ENCODE data around the gene MDFI. TPM values are rescaled to one million over a fixed set of nuclear protein-coding genes. Genes with fewer than 3 reads are reported as not detected.

The MDFI gene
- polyA plus RNA-seq, 2 of the 4 experiments (the other 2 are of a cell fraction): 0.06 to 0.30 TPM

- H3K4me1 ChIP-seq: peaks cover 4% of the 10 kb centered on the region; the same call in 1 of the 3 replicates
- no peak overlapping the region for H3K4me3 ChIP-seq
- ChIA-PET CTCF (interaction anchor here (1.0 to 11.5 kb wide), 5 partner anchors 10 to 323 kb away, joined by 3 to 214 read pairs (median 31); no protein-coding TSS in a partner anchor), POLR2A (no interaction called here)
- 56% methylated on average over 2 of the region's 10 CpGs for WGBS (ENCODE audit: missing lambda C conversion rate)
- ATAC-seq: no peak
- no peak overlapping the region for H3K27ac ChIP-seq
- no peaks in the 10 kb centered on the region for H3K9me3 ChIP-seq
- TF ChIP-seq TFCP2L1 (CRISPR knock-in tag; IDR thresholded peaks at IDR 0.05) (no peak), BHLHE40 (IDR thresholded peaks at IDR 0.05; ENCODE audit: low read depth, low read length) (no peak), EHMT2 (IDR thresholded peaks at IDR 0.05; ENCODE audit: low read depth) (no peak), HDAC2 (IDR thresholded peaks at IDR 0.05) (no peak), CHD4 (IDR thresholded peaks at IDR 0.05; ENCODE audit: borderline replicate concordance) (no peak)
- H3K4me2 ChIP-seq: no peak overlapping the region
- DNase-seq (ENCODE audit: low read depth in 1 of 2, low spot score in 1 of 2): no peak
- no peak for FAIRE-seq
These were observed 55.3 kb downstream of the MDFI start for GRCh38 chr6:41693281-41694240.

DNA sequence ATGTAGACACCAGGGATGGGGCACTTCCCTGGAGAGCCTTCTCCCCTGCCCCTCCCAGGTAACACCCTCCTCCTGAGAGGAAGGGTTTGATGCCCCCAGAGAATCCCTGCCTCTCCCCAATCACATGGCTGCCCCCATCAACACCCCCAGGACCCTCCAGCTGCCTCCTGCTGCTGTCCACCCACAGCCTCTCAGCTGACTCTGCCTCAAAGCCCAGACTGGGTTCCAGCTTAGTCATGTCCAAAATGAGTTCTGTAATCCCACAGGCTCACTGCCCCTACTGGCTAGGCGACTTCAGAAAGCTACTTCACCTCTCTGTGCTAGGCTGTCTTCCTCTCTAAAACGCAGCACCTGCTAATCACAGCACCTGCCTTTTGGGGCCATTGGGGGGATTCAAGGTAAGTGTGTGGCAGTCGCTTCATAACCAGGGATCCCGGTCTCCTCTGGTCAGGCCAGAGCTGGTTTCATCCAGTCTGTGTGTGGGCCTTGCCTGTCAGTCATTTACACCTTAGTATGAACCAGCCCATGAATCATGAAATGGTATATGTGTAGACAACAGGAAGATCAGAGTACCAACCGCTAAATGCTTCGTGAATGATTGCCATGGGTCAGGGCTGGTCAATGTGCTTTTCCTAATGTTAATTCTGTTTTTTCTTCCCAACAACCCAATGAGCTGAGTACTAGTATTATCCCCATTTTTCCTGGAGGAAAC is 56.7 kb downstream of the MDFI start:
- POLR2A ChIA-PET: no interaction called here
- Histone ChIP-seq H3K4me2 (no peak overlapping the region), H3K27ac (no peak overlapping the region), H3K4me1 (no peaks in the 10 kb centered on the region), H3K9me3 (no peaks in the 10 kb centered on the region), H3K4me3 (no peak overlapping the region)
- no peak for FAIRE-seq
- CTCF ChIA-PET: interaction anchor here (0.8 to 4.9 kb wide), 5 partner anchors 11 to 327 kb away, joined by 3 to 32 read pairs (median 5); no protein-coding TSS in a partner anchor
- ATAC-seq: peak; percentile 33 to 46; a peak in 2 of 6 replicates
- 65% methylated on average over 6 of the region's 6 CpGs for WGBS (ENCODE audit: missing lambda C conversion rate)
- DNase-seq (ENCODE audit: low read depth in 1 of 2, low spot score in 1 of 2): no peak
- TF ChIP-seq HOXA7 (CRISPR knock-in tag; IDR thresholded peaks at IDR 0.05): no peak
- no peak for TF ChIP-seq JUN (IDR thresholded peaks at IDR 0.05)
- no peak for TF ChIP-seq RNF2 (IDR thresholded peaks at IDR 0.05; ENCODE audit: borderline replicate concordance, low read depth)
- TF ChIP-seq USF2 (IDR thresholded peaks at IDR 0.05): no peak
- TF ChIP-seq GATA3 (IDR thresholded peaks at IDR 0.05; ENCODE audit: borderline replicate concordance): no peak
- TF ChIP-seq FOXS1 (CRISPR knock-in tag; IDR thresholded peaks at IDR 0.05): no peak
- TF ChIP-seq ZC3H11A (IDR thresholded peaks at IDR 0.05): no peak
- TF ChIP-seq SREBF2 (IDR thresholded peaks at IDR 0.05): no peak
- no peak for TF ChIP-seq NFE2L2 (conservative IDR thresholded peaks at IDR 0.05; ENCODE audit: low read length)
- TF ChIP-seq CHD4 (IDR thresholded peaks at IDR 0.05; ENCODE audit: borderline replicate concordance): no peak
- no peak for TF ChIP-seq ATOH8 (CRISPR knock-in tag; IDR thresholded peaks at IDR 0.05; ENCODE audit: low read depth)
- no peak for TF ChIP-seq RARB (CRISPR knock-in tag; IDR thresholded peaks at IDR 0.05)
- TF ChIP-seq SMC3 (IDR thresholded peaks at IDR 0.05): no peak
- TF ChIP-seq, protein P1, sequence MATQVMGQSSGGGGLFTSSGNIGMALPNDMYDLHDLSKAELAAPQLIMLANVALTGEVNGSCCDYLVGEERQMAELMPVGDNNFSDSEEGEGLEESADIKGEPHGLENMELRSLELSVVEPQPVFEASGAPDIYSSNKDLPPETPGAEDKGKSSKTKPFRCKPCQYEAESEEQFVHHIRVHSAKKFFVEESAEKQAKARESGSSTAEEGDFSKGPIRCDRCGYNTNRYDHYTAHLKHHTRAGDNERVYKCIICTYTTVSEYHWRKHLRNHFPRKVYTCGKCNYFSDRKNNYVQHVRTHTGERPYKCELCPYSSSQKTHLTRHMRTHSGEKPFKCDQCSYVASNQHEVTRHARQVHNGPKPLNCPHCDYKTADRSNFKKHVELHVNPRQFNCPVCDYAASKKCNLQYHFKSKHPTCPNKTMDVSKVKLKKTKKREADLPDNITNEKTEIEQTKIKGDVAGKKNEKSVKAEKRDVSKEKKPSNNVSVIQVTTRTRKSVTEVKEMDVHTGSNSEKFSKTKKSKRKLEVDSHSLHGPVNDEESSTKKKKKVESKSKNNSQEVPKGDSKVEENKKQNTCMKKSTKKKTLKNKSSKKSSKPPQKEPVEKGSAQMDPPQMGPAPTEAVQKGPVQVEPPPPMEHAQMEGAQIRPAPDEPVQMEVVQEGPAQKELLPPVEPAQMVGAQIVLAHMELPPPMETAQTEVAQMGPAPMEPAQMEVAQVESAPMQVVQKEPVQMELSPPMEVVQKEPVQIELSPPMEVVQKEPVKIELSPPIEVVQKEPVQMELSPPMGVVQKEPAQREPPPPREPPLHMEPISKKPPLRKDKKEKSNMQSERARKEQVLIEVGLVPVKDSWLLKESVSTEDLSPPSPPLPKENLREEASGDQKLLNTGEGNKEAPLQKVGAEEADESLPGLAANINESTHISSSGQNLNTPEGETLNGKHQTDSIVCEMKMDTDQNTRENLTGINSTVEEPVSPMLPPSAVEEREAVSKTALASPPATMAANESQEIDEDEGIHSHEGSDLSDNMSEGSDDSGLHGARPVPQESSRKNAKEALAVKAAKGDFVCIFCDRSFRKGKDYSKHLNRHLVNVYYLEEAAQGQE (IDR thresholded peaks at IDR 0.05): no peak
- no peak for TF ChIP-seq RCOR1 (IDR thresholded peaks at IDR 0.05; ENCODE audit: low read depth, low read length)
